ENCODE data around the gene OR56A3. TPM values are rescaled to one million over a fixed set of nuclear protein-coding genes. Genes with fewer than 3 reads are reported as not detected.

The OR56A3 gene
- total and polyA plus RNA-seq, 10 of the 15 experiments (the other 5 are each of a cell fraction or from before 2014, with no cell fraction given), result not detected

DNA sequence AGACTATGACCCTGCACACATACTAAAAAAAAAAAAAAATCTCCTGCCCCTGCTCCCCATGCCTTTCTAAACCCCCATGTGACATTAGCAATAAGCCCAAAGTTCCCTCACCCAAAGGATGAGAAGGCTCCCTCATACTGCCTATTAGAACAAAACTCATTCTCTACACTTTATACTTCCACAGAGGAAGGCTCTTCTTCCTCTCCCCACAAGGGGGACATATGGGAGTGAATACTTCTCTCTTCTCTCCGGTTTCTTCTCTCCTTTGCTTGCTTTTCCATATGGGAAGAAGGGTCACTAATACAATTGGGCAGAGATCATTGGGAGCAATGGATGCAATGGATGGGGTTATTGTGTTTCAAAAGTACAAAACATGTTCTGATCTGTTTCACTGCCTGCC, 41.4 kb downstream of the OR56A3 start:
- no peaks in the 10 kb centered on the region for H4K20me1 ChIP-seq (ENCODE audit: control insufficient read depth, insufficient read depth)
- ChIA-PET CTCF (no interaction called here), POLR2A (no interaction called here), SMC1A (ENCODE audit: uncharacterized antibody, unreplicated experiment) (no interaction called here), RAD21 (ENCODE audit: unreplicated experiment) (no interaction called here)
- TF ChIP-seq CREM (IDR thresholded peaks at IDR 0.05; ENCODE audit: low read depth) (no peak), CTCF (IDR thresholded peaks at IDR 0.05 in 2 of 3, conservative IDR thresholded peaks at IDR 0.05 in 1 of 3; ENCODE audit: control insufficient read depth in 2 of 3, extremely low read depth in 1 of 3, insufficient read depth in 1 of 3, low read depth in 3 of 3, low read length in 3 of 3) (no peak), FOXK2 (IDR thresholded peaks at IDR 0.05) (no peak), BACH1 (IDR thresholded peaks at IDR 0.05; ENCODE audit: borderline replicate concordance) (no peak), MTA2 (IDR thresholded peaks at IDR 0.05; ENCODE audit: low read depth) (no peak), CBX3 (IDR thresholded peaks at IDR 0.05; ENCODE audit: borderline replicate concordance, low read depth) (no peak), GABPA (IDR thresholded peaks at IDR 0.05; ENCODE audit: low read depth) (no peak), SP1 (IDR thresholded peaks at IDR 0.05; ENCODE audit: low read depth, low read length) (no peak), SRF (IDR thresholded peaks at IDR 0.05; ENCODE audit: low read depth in 2 of 2, low read length in 2 of 2) (no peak), ETV6 (conservative IDR thresholded peaks at IDR 0.05 in 1 of 2, IDR thresholded peaks at IDR 0.05 in 1 of 2; ENCODE audit: borderline replicate concordance in 1 of 2, low read depth in 1 of 2) (no peak)
- TF ChIP-seq, protein P1, sequence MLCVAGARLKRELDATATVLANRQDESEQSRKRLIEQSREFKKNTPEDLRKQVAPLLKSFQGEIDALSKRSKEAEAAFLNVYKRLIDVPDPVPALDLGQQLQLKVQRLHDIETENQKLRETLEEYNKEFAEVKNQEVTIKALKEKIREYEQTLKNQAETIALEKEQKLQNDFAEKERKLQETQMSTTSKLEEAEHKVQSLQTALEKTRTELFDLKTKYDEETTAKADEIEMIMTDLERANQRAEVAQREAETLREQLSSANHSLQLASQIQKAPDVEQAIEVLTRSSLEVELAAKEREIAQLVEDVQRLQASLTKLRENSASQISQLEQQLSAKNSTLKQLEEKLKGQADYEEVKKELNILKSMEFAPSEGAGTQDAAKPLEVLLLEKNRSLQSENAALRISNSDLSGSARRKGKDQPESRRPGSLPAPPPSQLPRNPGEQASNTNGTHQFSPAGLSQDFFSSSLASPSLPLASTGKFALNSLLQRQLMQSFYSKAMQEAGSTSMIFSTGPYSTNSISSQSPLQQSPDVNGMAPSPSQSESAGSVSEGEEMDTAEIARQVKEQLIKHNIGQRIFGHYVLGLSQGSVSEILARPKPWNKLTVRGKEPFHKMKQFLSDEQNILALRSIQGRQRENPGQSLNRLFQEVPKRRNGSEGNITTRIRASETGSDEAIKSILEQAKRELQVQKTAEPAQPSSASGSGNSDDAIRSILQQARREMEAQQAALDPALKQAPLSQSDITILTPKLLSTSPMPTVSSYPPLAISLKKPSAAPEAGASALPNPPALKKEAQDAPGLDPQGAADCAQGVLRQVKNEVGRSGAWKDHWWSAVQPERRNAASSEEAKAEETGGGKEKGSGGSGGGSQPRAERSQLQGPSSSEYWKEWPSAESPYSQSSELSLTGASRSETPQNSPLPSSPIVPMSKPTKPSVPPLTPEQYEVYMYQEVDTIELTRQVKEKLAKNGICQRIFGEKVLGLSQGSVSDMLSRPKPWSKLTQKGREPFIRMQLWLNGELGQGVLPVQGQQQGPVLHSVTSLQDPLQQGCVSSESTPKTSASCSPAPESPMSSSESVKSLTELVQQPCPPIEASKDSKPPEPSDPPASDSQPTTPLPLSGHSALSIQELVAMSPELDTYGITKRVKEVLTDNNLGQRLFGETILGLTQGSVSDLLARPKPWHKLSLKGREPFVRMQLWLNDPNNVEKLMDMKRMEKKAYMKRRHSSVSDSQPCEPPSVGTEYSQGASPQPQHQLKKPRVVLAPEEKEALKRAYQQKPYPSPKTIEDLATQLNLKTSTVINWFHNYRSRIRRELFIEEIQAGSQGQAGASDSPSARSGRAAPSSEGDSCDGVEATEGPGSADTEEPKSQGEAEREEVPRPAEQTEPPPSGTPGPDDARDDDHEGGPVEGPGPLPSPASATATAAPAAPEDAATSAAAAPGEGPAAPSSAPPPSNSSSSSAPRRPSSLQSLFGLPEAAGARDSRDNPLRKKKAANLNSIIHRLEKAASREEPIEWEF (IDR thresholded peaks at IDR 0.05; ENCODE audit: insufficient replicate concordance, low read depth, low read length), result no peak
- TF ChIP-seq, protein P2, sequence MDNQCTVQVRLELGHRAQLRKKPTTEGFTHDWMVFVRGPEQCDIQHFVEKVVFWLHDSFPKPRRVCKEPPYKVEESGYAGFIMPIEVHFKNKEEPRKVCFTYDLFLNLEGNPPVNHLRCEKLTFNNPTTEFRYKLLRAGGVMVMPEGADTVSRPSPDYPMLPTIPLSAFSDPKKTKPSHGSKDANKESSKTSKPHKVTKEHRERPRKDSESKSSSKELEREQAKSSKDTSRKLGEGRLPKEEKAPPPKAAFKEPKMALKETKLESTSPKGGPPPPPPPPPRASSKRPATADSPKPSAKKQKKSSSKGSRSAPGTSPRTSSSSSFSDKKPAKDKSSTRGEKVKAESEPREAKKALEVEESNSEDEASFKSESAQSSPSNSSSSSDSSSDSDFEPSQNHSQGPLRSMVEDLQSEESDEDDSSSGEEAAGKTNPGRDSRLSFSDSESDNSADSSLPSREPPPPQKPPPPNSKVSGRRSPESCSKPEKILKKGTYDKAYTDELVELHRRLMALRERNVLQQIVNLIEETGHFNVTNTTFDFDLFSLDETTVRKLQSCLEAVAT (IDR thresholded peaks at IDR 0.05), result no peak
- no peaks in the 10 kb centered on the region for H3K36me3 ChIP-seq (ENCODE audit: control insufficient read depth in 2 of 2, insufficient read depth in 2 of 2, low read length in 1 of 2)
- DNase-seq (ENCODE audit: low read depth, low spot score) (no peak), ATAC-seq (no peak), FAIRE-seq (no peak)
- H3K79me2 ChIP-seq (ENCODE audit: control insufficient read depth, insufficient read depth, low read length), result no peaks in the 10 kb centered on the region
- no peaks in the 10 kb centered on the region for H3K9me3 ChIP-seq (replicated peaks; ENCODE audit: control insufficient read depth, insufficient read depth, low read length)
- H3K4me2 ChIP-seq (ENCODE audit: control insufficient read depth, insufficient read depth), result no peak overlapping the region
- in situ Hi-C loops (cut with MboI), result no loop called here
- no peaks in the 10 kb centered on the region for H3K4me1 ChIP-seq (ENCODE audit: control insufficient read depth, insufficient read depth, low read length)
- H3K27ac ChIP-seq (ENCODE audit: control insufficient read depth, insufficient read depth), result no peak overlapping the region
- no TSS peak for BruUV-seq (replicated peaks)
- no peak overlapping the region for H2AFZ ChIP-seq (ENCODE audit: control insufficient read depth, low read depth, low read length)
- no peak overlapping the region for H3K9ac ChIP-seq (ENCODE audit: control insufficient read depth, insufficient read depth, low read length)
- intact Hi-C loops (cut with micrococcal nuclease; ENCODE audit: unreplicated experiment), result no loop called here
- no peak overlapping the region for H3K4me3 ChIP-seq
- no peaks in the 10 kb centered on the region for H3K27me3 ChIP-seq (replicated peaks in 1 of 2; ENCODE audit: control insufficient read depth in 2 of 2, insufficient read depth in 2 of 2, low read length in 1 of 2)
- 0% methylated on average over 1 of the region's 1 CpG for WGBS (ENCODE audit: insufficient coverage, insufficient replicate concordance, low lambda C conversion rate, missing lambda C conversion rate)

Data from GM12878 (cell line).